GM18951 (cell line): ENCODE results near the gene KRTAP10-1.

Experiments
- POLR2A ChIP-seq: IDR thresholded peaks from 4 replicates; pipeline ENCODE4 v1.6.1; 2011; ENCODE audit warnings: mild to moderate bottlenecking; ENCODE audit not compliant: insufficient read length, insufficient read depth; ENCODE audit errors: extremely low read depth
- in situ Hi-C: fragments of 300-500 bp; cut with MboI; formaldehyde crosslinking; loops from one replicate; pipeline ENCODE4 v1.12.0; 2022; ENCODE audit warnings: low sequenced_read_pairs, mixed read lengths, inconsistent platforms; ENCODE audit not compliant: unreplicated experiment

KRTAP10-1 gene

DNA sequence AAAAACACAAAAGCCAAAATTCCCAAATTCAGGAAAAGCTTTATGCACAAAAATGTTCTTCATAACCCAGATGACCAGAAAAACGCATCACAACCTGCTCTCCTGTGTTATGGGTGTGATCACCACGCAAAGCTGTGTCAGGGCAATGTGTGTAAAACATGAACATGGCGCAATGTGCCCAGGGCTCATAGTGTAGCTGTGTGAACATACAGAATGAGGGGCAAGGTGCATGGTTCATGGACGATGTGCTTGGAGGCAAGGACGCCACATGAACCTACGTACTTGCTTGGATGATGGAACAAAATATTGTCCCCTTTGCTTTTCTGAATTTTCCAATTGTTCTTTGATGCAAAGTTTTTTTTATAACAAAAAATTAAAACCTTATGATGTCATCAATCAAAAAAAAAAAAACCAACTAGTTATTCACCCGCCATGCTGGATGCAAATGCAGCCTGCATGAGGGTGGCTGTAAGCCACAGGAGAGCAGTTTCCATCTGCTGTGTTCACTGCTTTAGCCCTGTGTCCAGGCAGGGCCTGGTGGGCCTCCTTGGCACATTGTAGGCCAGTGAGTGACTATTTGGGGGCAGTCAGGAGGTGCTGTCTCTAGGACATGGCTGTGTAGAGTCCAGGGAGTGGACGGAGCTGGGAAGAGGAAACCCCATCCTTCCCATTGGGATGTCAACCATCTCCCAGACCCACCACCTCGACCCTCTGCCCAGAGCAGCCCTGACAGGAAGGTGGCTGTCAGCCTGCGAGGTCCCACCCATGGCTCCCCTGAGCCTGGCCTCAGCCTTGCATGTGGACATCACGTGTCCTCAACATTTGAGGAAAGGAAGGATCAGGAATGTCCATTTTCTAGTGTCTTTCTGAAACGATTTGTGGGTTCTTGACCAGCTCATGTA is 13.6 kb downstream of the KRTAP10-1 start:
- in situ Hi-C loops = no loop called here
- TF ChIP-seq POLR2A = no peak

DNA sequence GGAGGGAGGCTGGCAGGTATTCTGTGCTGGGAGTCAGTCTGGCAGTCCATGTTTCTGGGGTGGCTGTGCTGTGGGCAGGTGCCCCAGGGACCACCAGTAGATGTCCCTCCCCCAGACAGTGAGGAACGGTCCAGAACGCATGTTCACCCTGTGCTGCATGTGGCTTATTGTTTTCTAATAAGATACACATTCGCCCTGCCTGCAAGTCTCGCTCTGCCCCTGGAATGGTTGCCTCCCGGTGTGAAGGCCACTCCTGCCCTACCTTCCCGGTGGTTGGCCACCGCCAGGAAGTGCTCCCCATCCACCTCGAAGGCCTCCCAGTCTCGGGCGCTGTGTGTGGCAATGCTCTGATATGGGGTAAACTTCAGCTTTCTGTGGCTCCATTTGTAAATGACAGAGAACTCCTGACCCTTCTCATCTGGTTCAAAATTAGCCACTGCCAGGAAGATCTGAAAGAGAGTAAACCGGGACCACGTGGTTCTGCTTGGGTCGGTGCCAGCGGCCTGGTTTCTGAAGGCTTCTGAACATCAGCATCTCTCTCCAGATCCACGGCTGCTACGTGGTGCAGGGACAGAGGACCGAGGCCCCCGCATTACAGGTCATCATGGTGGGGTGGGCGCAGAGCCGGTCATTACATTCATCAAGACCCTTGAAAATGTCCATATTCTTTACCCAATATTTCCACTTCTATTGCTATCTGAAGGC is 14.5 kb downstream of the KRTAP10-1 start:
- in situ Hi-C loops = no loop called here
- TF ChIP-seq POLR2A = no peak

- no peak for TF ChIP-seq POLR2A
- in situ Hi-C loops = no loop called here
Observed at GRCh38 chr21:44524414-44525371, 15.3 kb downstream of the KRTAP10-1 start.

DNA sequence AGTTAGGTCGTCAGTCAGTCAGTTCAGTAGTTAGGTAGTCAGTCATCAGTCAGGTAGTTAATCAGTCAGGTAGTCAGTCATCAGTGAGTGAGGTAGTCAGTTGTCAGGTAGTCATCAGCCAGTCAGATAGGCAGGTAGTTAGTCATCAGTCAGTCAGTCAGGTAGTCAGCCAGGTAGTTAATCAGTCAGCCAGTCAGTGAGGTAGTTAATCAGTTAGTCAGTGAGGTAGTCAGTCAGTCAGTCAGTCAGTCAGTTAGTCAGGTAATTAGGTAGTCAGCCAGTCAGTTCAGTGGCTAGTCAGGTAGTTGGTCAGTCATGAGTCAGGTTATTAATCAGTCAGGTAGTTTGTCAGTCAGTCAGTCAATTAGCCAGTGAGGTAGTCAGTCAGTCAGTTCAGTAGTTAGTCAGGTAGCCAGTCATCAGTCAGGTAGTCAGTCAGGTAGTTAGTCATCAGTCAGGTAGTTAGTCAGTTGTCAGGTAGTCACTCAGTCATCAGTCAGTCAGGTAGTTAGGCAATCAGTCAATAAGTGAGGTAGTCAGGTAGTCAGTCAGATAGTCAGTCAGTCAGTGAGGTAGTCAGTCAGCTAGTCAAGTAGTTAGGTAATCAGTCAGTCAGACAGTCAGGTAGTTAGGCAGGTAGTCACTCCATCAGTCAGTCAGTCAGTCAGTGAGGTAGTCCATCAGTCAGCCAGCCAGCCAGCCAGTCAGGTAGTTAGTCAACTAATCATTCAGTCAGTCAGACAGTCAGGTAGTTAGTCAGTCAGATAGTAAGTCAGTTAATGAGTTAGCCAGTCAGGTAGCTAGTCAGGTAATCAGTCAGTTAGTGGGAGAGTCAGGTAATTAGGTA is 16.2 kb downstream of the KRTAP10-1 start:
- in situ Hi-C loops = no loop called here
- no peak for TF ChIP-seq POLR2A

GRCh38 chr21:44522753-44523204 is 17.2 kb downstream of the KRTAP10-1 start:
- TF ChIP-seq POLR2A = no peak
- in situ Hi-C loops = no loop called here

DNA sequence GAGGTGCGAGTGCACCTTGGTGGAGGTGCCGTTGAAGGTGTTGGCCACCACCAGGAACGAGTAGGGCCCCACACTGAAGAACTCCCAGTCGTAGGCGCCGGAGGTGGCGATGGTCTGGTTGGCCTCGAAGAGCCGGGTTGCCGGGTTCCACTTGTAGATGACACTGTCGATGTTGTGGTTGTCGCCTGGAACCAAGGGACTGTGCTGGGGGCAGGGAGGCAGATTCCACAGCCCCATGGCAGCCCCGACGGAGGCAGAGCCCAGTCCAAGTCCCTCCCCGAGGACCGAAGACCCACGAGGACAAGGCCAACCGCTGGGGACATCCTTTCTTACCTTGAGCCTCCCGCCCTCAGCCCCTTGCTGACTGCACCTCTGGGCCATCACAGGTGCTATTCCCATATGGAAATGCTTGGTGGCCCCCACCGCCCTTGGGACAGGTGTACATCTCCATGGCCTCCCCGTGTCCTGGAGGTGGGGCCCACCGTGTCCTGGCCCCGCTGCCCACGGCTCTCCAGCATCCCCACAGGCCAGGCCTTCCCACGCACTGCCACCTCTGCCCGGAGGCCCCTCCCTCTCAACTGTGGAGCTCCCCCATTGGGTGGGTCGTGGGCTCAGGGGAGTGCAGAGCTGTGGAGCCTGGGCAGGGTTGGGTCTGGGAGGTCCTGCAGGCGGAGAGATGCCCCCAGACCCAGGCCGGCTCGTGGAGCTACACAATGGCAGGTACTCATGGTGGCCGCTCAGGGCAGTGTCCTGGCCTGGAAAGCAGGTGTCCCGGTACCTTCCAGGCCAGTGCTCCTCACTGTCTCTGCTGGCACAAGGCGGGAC is 17.9 kb downstream of the KRTAP10-1 start:
- TF ChIP-seq POLR2A = no peak
- in situ Hi-C loops = no loop called here

- TF ChIP-seq POLR2A = no peak
- in situ Hi-C loops = no loop called here
Observed at GRCh38 chr21:44521301-44521927, 18.6 kb downstream of the KRTAP10-1 start.

- in situ Hi-C loops = no loop called here
- TF ChIP-seq POLR2A = no peak
Observed at GRCh38 chr21:44520326-44521300, 19.4 kb downstream of the KRTAP10-1 start.

- TF ChIP-seq POLR2A = no peak
- in situ Hi-C loops = no loop called here
Observed at GRCh38 chr21:44519346-44520325, 20.4 kb downstream of the KRTAP10-1 start.

GRCh38 chr21:44518686-44519085 is 21.3 kb downstream of the KRTAP10-1 start:
- TF ChIP-seq POLR2A = no peak
- in situ Hi-C loops = no loop called here
